Measurements from ENCODE around the gene TAL2. TPM values are rescaled to one million over a fixed set of nuclear protein-coding genes. Genes with fewer than 3 reads are reported as not detected.

TAL2 gene
- total and polyA plus RNA-seq, 9 of the 15 experiments (the other 6 are each of a cell fraction or from before 2014, with no cell fraction given), result 0.21 to 3.7 (median 1.1) TPM; not detected in 1

- TF ChIP-seq KDM2B (CRISPR knock-in tag; IDR thresholded peaks at IDR 0.05) (no peak), SRSF9 (IDR thresholded peaks at IDR 0.05; ENCODE audit: borderline replicate concordance, low read depth, low read length) (no peak), NRF1 (conservative IDR thresholded peaks at IDR 0.05 in 1 of 2, IDR thresholded peaks at IDR 0.05 in 1 of 2) (peak; percentile 88 to 91), ZNF146 (CRISPR knock-in tag; IDR thresholded peaks at IDR 0.05; ENCODE audit: unreplicated experiment) (no peak), RBBP5 (IDR thresholded peaks at IDR 0.05; ENCODE audit: borderline replicate concordance, insufficient read depth, low read length, poor library complexity, severe bottlenecking) (peak; percentile 49), ZNF707 (CRISPR knock-in tag; conservative IDR thresholded peaks at IDR 0.05) (no peak), MXI1 (IDR thresholded peaks at IDR 0.05; ENCODE audit: low read depth, low read length) (0 out of 2 replicates have a peak, but pooled peaks have one; percentile 22), NCOR1 (IDR thresholded peaks at IDR 0.05) (no peak), POLR2B (IDR thresholded peaks at IDR 0.05; ENCODE audit: low read depth, partially characterized antibody) (peak; percentile 59), THAP12 (CRISPR knock-in tag; IDR thresholded peaks at IDR 0.05) (peak; percentile 91), ZNF239 (CRISPR knock-in tag; IDR thresholded peaks at IDR 0.05) (no peak), BRD9 (IDR thresholded peaks at IDR 0.05; ENCODE audit: low read depth, partially characterized antibody) (no peak), FOXA1 (IDR thresholded peaks at IDR 0.05; ENCODE audit: borderline replicate concordance) (no peak), HMG20B (CRISPR knock-in tag; IDR thresholded peaks at IDR 0.05) (no peak), MTF1 (CRISPR knock-in tag; IDR thresholded peaks at IDR 0.05; ENCODE audit: borderline replicate concordance) (no peak), POLR2G (IDR thresholded peaks at IDR 0.05; ENCODE audit: low read depth, low read length) (peak; percentile 82), TEAD4 (IDR thresholded peaks at IDR 0.05; ENCODE audit: low read length) (no peak), TEAD4 (CRISPR knock-in tag; IDR thresholded peaks at IDR 0.05; ENCODE audit: borderline replicate concordance) (no peak), ZNF41 (CRISPR knock-in tag; conservative IDR thresholded peaks at IDR 0.05) (no peak), CBX1 (IDR thresholded peaks at IDR 0.05; ENCODE audit: low read depth) (peak; percentile 17; the same call in 1 of the 2 replicates), UBTF (IDR thresholded peaks at IDR 0.05; ENCODE audit: borderline replicate concordance in 1 of 2, low read depth in 2 of 2, low read length in 2 of 2) (0 out of 4 replicates have a peak, but pooled peaks of 1 of the 2 experiments have one; percentile 12), TSC22D4 (tag; IDR thresholded peaks at IDR 0.05) (no peak)
- TF ChIP-seq, protein P1, sequence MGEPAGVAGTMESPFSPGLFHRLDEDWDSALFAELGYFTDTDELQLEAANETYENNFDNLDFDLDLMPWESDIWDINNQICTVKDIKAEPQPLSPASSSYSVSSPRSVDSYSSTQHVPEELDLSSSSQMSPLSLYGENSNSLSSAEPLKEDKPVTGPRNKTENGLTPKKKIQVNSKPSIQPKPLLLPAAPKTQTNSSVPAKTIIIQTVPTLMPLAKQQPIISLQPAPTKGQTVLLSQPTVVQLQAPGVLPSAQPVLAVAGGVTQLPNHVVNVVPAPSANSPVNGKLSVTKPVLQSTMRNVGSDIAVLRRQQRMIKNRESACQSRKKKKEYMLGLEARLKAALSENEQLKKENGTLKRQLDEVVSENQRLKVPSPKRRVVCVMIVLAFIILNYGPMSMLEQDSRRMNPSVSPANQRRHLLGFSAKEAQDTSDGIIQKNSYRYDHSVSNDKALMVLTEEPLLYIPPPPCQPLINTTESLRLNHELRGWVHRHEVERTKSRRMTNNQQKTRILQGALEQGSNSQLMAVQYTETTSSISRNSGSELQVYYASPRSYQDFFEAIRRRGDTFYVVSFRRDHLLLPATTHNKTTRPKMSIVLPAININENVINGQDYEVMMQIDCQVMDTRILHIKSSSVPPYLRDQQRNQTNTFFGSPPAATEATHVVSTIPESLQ (CRISPR knock-in tag; IDR thresholded peaks at IDR 0.05), result no peak
These were observed 32.1 kb downstream of the TAL2 start, which contains the start of gene TMEM38B (continued) for GRCh38 chr9:105694190-105694847.

All from K562 (cell line).